Measurements from ENCODE around the gene SEZ6L2.

DNA sequence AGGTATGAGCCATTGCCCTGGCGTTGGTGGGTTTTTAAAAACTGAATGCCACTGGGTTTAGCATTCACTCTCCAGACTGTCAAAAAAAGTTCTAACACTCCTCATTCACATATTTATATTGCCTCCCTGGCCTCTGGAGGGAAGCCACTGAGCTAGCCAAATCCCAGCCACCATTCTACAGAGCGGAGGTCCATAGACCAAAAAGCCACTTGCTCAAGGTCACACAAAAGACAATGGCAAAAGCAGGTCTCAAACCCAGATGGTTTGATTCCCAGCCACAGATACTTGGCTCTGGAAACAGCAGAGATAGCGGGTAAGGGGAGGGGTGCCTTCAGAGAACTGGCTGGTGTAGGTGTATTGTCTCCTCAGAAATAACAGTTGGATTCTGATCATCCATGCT lies 18.3 kb downstream of the SEZ6L2 start:
- TF ChIP-seq, protein P1, sequence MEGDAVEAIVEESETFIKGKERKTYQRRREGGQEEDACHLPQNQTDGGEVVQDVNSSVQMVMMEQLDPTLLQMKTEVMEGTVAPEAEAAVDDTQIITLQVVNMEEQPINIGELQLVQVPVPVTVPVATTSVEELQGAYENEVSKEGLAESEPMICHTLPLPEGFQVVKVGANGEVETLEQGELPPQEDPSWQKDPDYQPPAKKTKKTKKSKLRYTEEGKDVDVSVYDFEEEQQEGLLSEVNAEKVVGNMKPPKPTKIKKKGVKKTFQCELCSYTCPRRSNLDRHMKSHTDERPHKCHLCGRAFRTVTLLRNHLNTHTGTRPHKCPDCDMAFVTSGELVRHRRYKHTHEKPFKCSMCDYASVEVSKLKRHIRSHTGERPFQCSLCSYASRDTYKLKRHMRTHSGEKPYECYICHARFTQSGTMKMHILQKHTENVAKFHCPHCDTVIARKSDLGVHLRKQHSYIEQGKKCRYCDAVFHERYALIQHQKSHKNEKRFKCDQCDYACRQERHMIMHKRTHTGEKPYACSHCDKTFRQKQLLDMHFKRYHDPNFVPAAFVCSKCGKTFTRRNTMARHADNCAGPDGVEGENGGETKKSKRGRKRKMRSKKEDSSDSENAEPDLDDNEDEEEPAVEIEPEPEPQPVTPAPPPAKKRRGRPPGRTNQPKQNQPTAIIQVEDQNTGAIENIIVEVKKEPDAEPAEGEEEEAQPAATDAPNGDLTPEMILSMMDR (IDR thresholded peaks at IDR 0.05), result no peak
- no peak for TF ChIP-seq POLR2AphosphoS5 (IDR thresholded peaks at IDR 0.05; ENCODE audit: low read depth, low read length)
- TF ChIP-seq, protein P2, sequence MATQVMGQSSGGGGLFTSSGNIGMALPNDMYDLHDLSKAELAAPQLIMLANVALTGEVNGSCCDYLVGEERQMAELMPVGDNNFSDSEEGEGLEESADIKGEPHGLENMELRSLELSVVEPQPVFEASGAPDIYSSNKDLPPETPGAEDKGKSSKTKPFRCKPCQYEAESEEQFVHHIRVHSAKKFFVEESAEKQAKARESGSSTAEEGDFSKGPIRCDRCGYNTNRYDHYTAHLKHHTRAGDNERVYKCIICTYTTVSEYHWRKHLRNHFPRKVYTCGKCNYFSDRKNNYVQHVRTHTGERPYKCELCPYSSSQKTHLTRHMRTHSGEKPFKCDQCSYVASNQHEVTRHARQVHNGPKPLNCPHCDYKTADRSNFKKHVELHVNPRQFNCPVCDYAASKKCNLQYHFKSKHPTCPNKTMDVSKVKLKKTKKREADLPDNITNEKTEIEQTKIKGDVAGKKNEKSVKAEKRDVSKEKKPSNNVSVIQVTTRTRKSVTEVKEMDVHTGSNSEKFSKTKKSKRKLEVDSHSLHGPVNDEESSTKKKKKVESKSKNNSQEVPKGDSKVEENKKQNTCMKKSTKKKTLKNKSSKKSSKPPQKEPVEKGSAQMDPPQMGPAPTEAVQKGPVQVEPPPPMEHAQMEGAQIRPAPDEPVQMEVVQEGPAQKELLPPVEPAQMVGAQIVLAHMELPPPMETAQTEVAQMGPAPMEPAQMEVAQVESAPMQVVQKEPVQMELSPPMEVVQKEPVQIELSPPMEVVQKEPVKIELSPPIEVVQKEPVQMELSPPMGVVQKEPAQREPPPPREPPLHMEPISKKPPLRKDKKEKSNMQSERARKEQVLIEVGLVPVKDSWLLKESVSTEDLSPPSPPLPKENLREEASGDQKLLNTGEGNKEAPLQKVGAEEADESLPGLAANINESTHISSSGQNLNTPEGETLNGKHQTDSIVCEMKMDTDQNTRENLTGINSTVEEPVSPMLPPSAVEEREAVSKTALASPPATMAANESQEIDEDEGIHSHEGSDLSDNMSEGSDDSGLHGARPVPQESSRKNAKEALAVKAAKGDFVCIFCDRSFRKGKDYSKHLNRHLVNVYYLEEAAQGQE (IDR thresholded peaks at IDR 0.05; ENCODE audit: insufficient read depth in 1 of 2, low read depth in 2 of 2, low read length in 1 of 2), result no peak
- no peak for TF ChIP-seq TCF7L2 (IDR thresholded peaks at IDR 0.05; ENCODE audit: low read depth, low read length)
- no peak for TF ChIP-seq SIN3A (IDR thresholded peaks at IDR 0.05; ENCODE audit: borderline replicate concordance, insufficient read depth, low read depth, low read length)
